GM18505 (cell line): ENCODE data around the gene VWC2.

Experiments
- ATAC-seq: cut with Tn5 transposase; IDR thresholded peaks from one replicate; pipeline ENCODE4 v1.9.1; 2021; ENCODE audit not compliant: unreplicated experiment
- POLR2A ChIP-seq: IDR thresholded peaks from 4 replicates; pipeline ENCODE4 v1.6.1; 2011; ENCODE audit warnings: borderline replicate concordance; ENCODE audit not compliant: insufficient read depth, insufficient read length; ENCODE audit errors: extremely low read depth

The VWC2 gene

DNA sequence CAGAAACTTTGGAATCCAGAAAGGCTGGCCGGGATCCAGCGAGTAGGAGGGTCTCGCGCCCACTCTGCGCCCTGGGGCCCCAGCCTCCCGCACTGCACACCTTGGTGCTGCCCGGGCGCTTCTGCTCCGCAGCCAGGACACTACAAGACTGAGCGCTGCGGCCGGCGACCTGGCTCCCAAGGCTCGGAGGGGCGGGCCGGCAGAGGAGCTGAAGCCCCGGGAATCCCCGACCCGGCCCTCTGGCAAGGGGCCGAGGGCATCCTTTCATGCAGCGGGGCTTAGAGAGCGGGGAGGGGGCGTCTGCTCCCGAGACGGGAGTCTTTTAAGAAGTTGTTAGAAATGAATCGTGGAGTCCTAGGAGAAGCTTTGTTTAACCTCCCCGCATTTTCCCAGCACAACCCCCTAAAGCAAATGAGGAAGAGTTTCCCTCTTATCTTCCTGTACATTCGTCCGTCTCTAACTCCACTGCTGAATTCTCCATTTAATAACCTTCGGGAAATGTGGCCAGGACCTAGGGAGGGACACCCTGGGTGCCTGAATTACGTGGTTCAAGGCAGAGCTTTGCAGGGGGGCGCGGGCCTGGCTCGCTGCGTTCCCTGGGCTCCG lies 1.1 kb downstream of the VWC2 start:
- no peak for ATAC-seq
- no peak for TF ChIP-seq POLR2A

DNA sequence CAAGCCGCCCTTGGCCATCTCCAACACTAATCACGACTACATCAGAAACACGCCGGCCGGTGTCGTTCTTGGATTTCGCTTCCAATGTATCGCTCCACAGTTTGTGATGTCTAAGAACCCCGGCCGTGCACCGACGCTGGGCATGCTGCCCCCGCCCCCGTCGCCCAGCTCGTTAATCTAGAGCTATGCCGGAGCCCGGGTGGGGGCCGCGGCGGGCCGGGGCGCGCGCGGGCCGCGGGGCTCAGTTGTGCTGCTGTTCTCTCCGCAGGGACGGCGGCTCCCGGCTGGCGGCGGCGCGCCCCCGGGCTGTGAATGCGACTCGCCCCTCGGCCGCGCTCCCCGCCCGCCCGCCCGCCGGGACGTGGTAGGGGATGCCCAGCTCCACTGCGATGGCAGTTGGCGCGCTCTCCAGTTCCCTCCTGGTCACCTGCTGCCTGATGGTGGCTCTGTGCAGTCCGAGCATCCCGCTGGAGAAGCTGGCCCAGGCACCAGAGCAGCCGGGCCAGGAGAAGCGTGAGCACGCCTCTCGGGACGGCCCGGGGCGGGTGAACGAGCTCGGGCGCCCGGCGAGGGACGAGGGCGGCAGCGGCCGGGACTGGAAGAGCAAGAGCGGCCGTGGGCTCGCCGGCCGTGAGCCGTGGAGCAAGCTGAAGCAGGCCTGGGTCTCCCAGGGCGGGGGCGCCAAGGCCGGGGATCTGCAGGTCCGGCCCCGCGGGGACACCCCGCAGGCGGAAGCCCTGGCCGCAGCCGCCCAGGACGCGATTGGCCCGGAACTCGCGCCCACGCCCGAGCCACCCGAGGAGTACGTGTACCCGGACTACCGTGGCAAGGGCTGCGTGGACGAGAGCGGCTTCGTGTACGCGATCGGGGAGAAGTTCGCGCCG lies 1.9 kb downstream of the VWC2 start:
- no peak for TF ChIP-seq POLR2A
- ATAC-seq: no peak

DNA sequence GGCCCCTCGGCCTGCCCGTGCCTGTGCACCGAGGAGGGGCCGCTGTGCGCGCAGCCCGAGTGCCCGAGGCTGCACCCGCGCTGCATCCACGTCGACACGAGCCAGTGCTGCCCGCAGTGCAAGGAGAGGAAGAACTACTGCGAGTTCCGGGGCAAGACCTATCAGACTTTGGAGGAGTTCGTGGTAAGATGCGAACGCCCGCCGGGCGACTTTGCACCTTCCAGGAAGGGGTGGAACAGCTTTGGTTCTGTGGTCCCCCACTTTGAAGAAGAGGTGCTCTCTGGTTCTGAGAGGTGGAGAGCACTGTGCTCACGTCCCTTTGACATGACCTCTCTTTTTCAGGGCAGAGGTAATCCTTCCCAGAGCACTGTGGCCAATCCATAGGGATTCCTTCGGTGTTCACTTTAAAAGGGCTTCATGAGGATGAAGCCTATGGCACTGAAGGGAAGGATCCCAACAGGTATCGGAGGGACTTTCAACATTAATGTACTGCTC lies 2.6 kb downstream of the VWC2 start:
- no peak for TF ChIP-seq POLR2A
- no peak for ATAC-seq

DNA sequence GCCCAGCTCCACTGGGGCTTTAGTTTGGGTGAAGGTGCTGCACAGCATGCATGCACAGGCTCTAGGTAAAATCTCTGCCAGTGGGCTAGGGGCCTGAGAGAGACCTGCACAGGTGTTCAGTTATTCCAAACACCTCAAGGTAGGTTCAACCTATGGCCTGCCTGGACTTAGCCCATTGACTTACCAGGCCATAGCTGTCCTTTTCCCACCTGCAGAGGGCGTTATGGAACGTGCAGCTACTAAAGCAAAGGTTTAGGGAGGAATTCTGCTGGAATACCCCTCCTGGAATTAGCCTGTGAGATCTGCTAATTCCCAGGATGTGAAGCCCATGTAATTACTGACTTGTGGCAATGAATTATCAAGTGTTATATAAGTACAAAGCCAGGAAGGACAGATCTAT lies 3.6 kb downstream of the VWC2 start:
- no peak for TF ChIP-seq POLR2A
- ATAC-seq: no peak

DNA sequence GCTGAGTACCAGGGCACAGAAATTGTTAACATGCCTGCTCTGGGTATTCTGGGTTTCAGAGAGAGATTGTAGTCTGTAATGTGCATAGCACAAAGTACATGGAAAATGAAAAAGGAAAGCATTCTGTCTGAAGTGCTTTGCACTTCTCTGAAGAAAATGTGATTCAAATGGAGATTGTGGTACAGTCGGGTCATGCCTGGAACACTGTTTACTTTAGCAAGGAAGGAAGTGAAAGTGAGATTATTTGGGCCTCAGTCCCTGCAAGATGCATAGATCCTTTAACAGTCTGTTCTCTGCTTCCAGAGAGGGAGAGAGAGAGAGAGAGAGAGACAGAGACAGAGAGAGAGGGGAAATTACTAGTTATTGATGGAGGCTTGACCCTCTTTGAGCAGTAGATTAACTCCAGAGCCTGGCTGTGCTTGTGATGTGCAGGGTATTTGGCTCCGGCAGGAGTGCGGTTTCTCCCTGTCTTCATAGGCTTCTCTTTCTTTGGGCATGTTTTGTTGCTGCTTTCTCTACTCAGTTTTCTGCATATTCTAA lies 5.4 kb downstream of the VWC2 start:
- peak; percentile 67 for ATAC-seq
- no peak for TF ChIP-seq POLR2A

DNA sequence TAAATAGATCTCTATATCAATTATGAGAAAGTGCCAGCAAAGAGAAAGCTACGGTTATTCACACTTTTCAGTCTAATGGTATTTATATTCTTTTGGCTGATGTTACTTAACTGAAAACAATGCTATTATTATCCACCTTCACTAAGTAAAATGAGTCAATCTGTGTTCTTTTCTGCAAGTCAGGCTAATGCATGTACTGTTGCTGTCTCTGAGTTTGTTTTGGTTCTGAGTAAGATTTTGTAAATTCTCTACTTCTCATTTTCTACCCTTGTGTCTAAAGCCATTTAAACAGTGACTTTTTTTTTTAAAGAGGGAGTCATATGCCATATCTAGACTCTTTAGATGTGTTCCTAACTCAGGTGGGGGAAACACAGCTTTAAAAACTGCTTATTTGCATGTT lies 7.5 kb downstream of the VWC2 start:
- no peak for TF ChIP-seq POLR2A
- ATAC-seq: no peak

DNA sequence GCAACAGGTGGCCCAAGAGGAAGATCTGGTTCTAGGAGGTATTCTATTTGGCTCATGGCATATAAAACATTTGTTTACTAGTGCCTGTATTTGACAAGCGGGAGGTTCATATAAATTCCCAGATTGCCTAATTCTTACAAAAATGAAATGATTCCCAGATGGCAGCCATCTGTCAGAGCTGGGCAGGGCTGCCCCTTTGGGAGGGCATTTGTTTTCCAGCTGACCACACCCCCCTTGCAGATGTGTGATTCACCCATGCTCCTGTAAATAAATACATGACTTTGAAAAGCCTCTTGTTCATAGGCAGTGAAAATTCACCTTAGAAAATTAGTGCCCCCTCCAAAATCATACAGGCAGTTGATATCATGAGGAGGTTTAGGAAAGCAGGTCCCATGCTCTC lies 8.6 kb downstream of the VWC2 start:
- TF ChIP-seq POLR2A: no peak
- no peak for ATAC-seq

DNA sequence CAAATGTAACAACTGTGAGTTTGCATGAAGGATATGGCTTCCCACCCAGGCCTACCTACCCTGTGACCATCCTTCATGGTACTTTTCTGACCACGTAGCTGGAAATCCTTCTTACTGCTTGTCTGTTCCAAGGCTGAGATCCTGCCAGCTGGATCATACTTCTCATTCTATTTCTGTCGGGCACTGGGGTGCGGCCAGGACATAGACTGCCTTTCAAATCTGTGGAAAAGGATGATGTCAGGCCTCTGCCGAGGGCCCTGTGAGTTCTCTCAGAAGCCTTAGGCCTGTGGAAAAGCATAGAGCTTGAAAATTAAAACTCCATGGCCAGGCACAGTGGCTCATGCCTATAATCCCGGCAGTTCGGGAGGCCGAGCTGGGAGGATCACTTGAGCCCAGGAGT lies 10.0 kb downstream of the VWC2 start:
- no peak for ATAC-seq
- TF ChIP-seq POLR2A: no peak

DNA sequence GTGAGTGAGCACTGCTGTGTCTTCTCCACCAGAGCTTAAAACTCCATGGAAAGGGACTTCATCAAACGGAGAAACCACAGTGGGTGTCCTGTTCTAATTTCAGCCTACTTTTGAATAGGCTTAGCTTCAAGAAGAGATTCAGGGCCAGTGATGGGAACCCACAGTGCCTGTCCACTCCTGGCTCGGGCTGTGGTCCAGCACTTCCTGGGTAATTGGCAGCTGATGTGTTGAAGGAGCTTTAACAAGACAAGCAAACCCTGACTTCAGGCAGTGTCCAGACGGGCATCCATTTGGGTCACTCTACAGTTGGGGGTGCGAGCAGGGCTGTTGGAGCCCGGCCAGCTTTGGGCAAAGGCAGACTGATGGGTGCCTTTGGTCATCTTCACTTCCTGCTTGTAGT lies 14.5 kb downstream of the VWC2 start:
- no peak for ATAC-seq
- no peak for TF ChIP-seq POLR2A

DNA sequence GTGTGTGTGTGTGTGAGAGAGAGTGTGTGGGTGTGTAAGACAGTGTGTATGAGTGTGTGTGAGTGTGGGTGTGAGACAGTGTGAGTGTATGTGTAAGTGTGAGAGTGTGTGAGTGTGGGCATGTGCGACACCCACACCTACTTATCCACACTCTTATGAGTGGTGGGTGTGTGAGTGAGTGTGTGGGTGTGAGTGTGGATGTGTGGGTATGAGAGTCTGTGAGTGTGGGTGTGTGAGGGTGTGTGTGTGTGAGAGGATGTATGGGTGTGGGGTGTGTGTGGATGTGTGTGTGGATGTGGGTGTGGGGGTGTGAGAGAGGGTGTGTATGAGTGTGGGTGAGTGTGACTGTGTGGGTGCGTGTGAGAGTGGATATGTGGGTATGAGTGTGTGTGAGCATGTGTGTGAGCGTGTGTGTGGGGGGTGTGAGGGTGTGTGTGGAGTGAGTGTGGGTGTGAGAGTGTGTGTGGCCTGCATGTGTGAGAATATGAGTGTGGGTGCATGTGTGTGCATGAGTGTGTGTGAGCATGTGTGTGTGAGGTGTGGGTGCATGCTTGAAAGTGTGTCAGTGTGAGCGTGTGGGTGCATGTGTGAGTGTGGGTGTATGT lies 15.1 kb downstream of the VWC2 start:
- no peak for TF ChIP-seq POLR2A
- ATAC-seq: no peak

DNA sequence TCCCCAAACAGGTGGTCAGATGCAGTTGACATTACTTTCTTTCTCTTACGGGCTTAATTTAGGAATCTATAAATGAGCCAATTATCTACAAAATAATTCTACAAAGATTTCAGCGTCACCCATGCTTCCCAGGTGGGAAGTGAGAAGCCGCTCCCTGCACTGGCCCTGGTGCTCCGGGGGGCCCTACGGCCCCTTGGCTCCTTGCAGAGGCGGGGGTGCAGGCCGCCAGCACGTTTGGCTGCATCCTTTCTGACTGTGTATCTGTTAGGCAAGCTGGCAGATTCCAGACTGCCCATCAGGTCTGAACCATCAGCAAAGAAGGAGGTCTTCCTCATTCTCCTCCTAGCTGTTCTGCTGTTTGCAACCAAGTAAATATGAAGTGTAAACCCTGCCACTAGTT lies 16.3 kb downstream of the VWC2 start:
- no peak for ATAC-seq
- no peak for TF ChIP-seq POLR2A

DNA sequence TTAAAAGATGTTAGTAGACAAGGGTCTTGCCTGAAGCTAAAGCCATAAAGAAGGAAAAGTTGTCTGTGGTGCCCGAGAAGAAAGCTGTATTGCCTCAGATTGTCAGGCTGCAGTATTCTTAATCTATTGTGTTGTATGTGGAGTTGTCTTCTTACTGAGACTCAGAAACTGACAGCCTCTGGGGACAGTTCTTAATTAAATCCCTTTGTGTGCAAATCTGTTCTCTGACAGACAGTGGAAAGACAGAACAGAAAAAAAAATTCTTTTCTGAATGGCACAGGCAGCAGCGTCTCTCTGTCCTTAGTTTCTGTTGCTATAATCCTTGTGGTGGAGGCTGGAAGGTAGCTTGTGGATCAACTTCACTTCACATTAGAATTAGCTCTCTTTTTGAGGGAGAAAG lies 16.8 kb downstream of the VWC2 start:
- no peak for ATAC-seq

DNA sequence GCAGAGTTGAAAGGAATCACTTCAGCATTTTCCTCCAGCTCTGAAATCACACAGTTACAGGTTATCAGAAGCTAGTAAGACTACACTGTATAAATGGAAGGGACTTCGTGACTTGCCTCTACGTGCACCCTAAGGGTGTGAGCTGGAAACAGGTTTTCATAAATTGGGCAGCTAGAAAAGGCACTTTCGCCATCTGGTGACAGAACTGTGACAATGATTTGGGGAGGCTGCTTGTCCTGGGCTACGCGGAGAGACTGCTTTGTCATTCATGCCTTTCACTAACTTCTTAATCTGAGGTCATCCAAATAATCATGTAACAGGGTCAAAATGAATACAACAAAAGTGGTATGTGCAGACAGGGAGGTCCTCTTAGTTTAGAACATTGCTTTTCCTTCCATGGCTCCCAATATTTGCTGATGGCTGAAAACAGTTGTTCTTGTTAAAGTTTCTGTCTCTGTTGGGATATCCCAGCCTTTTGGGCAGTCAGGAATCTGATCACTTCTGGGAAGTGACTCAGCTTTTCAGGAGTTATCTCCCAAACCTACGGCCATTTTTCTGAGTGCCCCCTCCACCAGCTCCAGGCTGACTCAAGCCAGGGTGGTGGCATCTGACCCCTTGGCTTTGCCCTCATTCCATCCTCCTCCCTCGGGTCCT lies 17.8 kb downstream of the VWC2 start:
- peak; percentile 89 for ATAC-seq
- TF ChIP-seq POLR2A: no peak

More for the DNA sequence above, 16.8 kb downstream of the VWC2 start:
- TF ChIP-seq POLR2A: no peak
